Prostate gland (tissue), 2 donors: ENCODE data around the gene TGFBR3. TPM values are rescaled to one million over a fixed set of nuclear protein-coding genes. Genes with fewer than 3 reads are reported as not detected.
"Not testable (repeated sequence)": the region's sequence is repeated elsewhere in the genome, so short reads cannot be mapped to it uniquely, and the experiment has no call there.

Experiments
- DNase-seq: peaks from one replicate; pipeline ENCODE4 v3.0.0-alpha.2; 2019; ENCODE audit warnings: low spot score
- H3K27ac ChIP-seq, 2 donors: fragments of 200-600 bp; sonication (generic); 2 replicates each; pipeline ENCODE4 v1.5.1; 2017 to 2019
- H3K27me3 ChIP-seq: fragments of 200-600 bp; sonication (generic); replicated peaks from 2 replicates; pipeline ENCODE4 v1.5.1; 2019; ENCODE audit not compliant: insufficient read depth
- H3K36me3 ChIP-seq, 2 donors: fragments of 200-600 bp; sonication (generic); 1 replicate in 1 of 2; 2 replicates in 1 of 2; pipeline versions ENCODE4 v1.5.1 to v1.8.1; 2017 to 2019
- H3K4me1 ChIP-seq: fragments of 200-600 bp; sonication (generic); replicated peaks from 2 replicates; pipeline ENCODE4 v1.5.1; 2019
- H3K4me3 ChIP-seq, 2 donors: fragments of 200-600 bp; sonication (generic); 2 replicates each; pipeline ENCODE4 v1.5.1; 2017 to 2019
- H3K9me3 ChIP-seq: fragments of 200-600 bp; sonication (generic); 2 replicates; pipeline ENCODE4 v1.5.1; 2017
- CTCF ChIP-seq, 4 experiments: fragments of 200-600 bp in 2 of 4; fragments of 450-650 bp in 2 of 4; sonication (generic) in 2 of 4; IDR thresholded peaks; 1 replicate in 3 of 4; 2 replicates in 1 of 4; pipeline ENCODE4 v1.5.1; 2016 to 2019; ENCODE audit warnings: antibody characterized with exemption in 4 of 4, mild to moderate bottlenecking in 2 of 4, moderate library complexity in 2 of 4
- POLR2A ChIP-seq: fragments of 450-650 bp; IDR thresholded peaks from one replicate; pipeline ENCODE4 v1.6.1; 2016; ENCODE audit warnings: antibody characterized with exemption, mild to moderate bottlenecking
- POLR2AphosphoS5 ChIP-seq: sonication (generic); formaldehyde crosslinking; IDR thresholded peaks from one replicate; pipeline ENCODE4 v1.6.1; 2017; ENCODE audit warnings: antibody characterized with exemption
- WGBS: methylation state at CpG from one replicate; pipeline ENCODE4 v1.1.5; 2018; 5-methylcytosine and 5-hydroxymethylcytosine counted together
- intact Hi-C: fragments of 100-400 bp; cut with DNase I; formaldehyde crosslinking; loops from one replicate; pipeline ENCODE4 v1.14.2; 2022
- total RNA-seq, 2 donors: library from RNA; depleted of rRNA; stranded (reverse); fragments of >200 nt; gene quantifications; one replicate each; pipeline ENCODE4 v1.1.0, GENCODE V29; 2016

TGFBR3 gene
- total RNA-seq, 2 donors from 2014 or later = 26.4 to 51.7 TPM

DNA sequence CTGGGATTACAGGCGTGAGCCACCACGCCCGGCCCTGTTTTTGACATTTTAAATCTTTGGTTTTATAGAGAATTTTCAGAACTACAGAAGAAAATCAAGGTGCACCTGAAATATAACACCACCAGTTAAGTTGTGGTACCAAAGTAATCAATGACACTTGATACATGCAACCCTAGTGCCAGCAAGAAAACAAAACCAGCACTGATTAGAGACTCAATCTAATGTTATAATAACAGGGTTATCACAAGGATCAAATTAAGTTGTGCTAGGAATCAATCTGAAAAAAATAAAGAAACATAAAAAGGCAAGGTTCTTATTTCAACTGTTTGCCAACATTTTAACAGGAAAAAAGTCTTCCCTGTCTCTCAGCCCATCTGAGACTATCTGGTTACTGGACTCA is 23.8 kb downstream of the TGFBR3 start:
- TF ChIP-seq CTCF (IDR thresholded peaks at IDR 0.05) = no peak
- no peak for TF ChIP-seq POLR2A
- no peak for TF ChIP-seq POLR2AphosphoS5
- H3K36me3 ChIP-seq = no peaks in the 10 kb centered on the region
- no peaks in the 10 kb centered on the region for H3K27me3 ChIP-seq
- no peak overlapping the region for H3K4me3 ChIP-seq
- 82% methylated on average over 3 of the region's 3 CpGs for WGBS
- H3K9me3 ChIP-seq = no peaks in the 10 kb centered on the region
- H3K27ac ChIP-seq = no peak overlapping the region
- H3K4me1 ChIP-seq = no peaks in the 10 kb centered on the region
- intact Hi-C loops = no loop called here
- DNase-seq = no peak

DNA sequence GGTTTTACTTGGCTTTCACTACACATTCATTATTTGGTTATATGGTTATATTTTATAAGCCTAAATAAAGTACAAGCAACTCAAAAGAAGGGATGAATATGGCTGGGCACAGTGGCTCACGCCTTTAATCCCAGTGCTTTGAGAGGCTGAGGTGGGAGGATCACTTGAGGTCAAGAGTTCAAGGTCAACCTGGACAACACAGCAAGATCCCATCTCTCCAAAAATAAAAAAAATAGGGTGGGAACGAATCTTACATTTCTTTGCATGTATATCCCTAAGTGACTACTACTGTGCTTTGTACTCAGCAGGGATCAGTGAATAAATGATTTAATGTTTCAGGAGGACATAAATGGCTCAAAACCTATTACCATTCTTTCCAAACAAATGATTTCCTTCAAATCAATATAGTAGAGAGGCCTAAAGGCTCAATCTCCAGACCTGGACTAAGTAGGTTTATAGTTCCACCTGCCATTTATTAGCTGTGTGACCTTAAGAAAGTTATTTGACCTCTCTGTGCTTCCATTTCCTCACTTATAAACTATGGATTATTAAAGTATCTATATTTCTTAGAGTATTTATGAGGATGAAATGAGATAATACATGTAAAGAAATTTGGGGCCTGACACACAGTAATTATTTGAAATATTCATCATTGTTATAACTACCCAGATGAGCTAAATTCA is 28.3 kb downstream of the TGFBR3 start:
- intact Hi-C loops = no loop called here
- no peak for DNase-seq
- TF ChIP-seq POLR2AphosphoS5 (no peak), CTCF (IDR thresholded peaks at IDR 0.05) (no peak), POLR2A (no peak)
- Histone ChIP-seq H3K27ac (no peak overlapping the region), H3K4me3 (no peak overlapping the region), H3K4me1 (no peaks in the 10 kb centered on the region), H3K27me3 (no peaks in the 10 kb centered on the region), H3K36me3 (no peaks in the 10 kb centered on the region), H3K9me3 (no peaks in the 10 kb centered on the region)
- WGBS = 97% methylated on average over 2 of the region's 2 CpGs

DNA sequence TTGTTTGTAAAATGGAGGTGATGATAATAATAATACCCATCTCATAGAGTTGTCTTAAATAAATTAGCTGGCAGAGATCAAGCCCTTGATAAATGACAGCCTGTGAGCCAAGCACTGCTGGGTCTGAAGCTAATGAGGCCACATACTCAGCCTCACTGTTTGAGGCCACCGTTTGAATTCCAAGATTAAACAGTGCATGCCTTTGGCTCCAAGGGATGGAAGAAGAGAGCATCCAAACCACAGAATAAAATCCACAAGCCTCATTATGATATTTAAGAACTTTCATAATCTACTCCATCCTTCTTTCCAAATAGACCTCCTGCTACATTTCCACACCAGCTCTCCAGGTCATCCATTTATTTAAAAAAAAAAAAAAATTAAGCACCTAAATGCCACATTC is 29.0 kb downstream of the TGFBR3 start:
- DNase-seq = no peak
- 15% methylated on average over 1 of the region's 1 CpG for WGBS
- no peak overlapping the region for H3K27ac ChIP-seq

GRCh38 chr1:91854852-91855534 is 31.0 kb downstream of the TGFBR3 start:
- no peak for DNase-seq
- H3K27ac ChIP-seq = no peak overlapping the region
- no peak for TF ChIP-seq POLR2AphosphoS5
- no peak for TF ChIP-seq CTCF (IDR thresholded peaks at IDR 0.05)
- no peak for TF ChIP-seq POLR2A
- no peaks in the 10 kb centered on the region for H3K4me1 ChIP-seq
- no peaks in the 10 kb centered on the region for H3K9me3 ChIP-seq
- 39% methylated on average over 3 of the region's 3 CpGs for WGBS
- no peaks in the 10 kb centered on the region for H3K36me3 ChIP-seq
- H3K27me3 ChIP-seq = no peaks in the 10 kb centered on the region
- intact Hi-C loops = no loop called here
- H3K4me3 ChIP-seq = no peak overlapping the region

More for the DNA sequence above, 29.0 kb downstream of the TGFBR3 start:
- Histone ChIP-seq H3K4me3 (no peak overlapping the region), H3K9me3 (no peaks in the 10 kb centered on the region), H3K4me1 (no peaks in the 10 kb centered on the region), H3K36me3 (no peaks in the 10 kb centered on the region), H3K27me3 (no peaks in the 10 kb centered on the region)
- TF ChIP-seq POLR2A = no peak
- TF ChIP-seq POLR2AphosphoS5 = no peak
- TF ChIP-seq CTCF (IDR thresholded peaks at IDR 0.05) = no peak
- intact Hi-C loops = no loop called here

GRCh38 chr1:91853397-91853796 is 32.6 kb downstream of the TGFBR3 start:
- no peak overlapping the region for H3K4me3 ChIP-seq
- H3K27ac ChIP-seq = no peak overlapping the region
- TF ChIP-seq POLR2A = no peak
- no peak for TF ChIP-seq POLR2AphosphoS5
- no peak for TF ChIP-seq CTCF (IDR thresholded peaks at IDR 0.05)
- no peaks in the 10 kb centered on the region for H3K9me3 ChIP-seq
- WGBS = 96% methylated on average over 7 of the region's 7 CpGs
- no peaks in the 10 kb centered on the region for H3K27me3 ChIP-seq
- no peaks in the 10 kb centered on the region for H3K4me1 ChIP-seq
- intact Hi-C loops = no loop called here
- no peak for DNase-seq
- H3K36me3 ChIP-seq = no peaks in the 10 kb centered on the region

GRCh38 chr1:91852011-91852410 is 33.9 kb downstream of the TGFBR3 start:
- peak overlapping the region; percentile 28 to 53 for H3K27ac ChIP-seq
- DNase-seq, intact Hi-C loops, H3K9me3 ChIP-seq, H3K4me1 ChIP-seq, H3K4me3 ChIP-seq, H3K27me3 ChIP-seq, H3K36me3 ChIP-seq: not testable (repeated sequence)
- WGBS = 97% methylated on average over 5 of the region's 5 CpGs
